Measurements from ENCODE around the gene BRMS1.
"Not testable (repeated sequence)": the region's sequence is repeated elsewhere in the genome, so short reads cannot be mapped to it uniquely, and the experiment has no call there.

BRMS1 gene

GRCh38 chr11:66363187-66363601 is 18.3 kb upstream of the BRMS1 start:
- DNase-seq: no peak

- DNase-seq: no peak
Measured at GRCh38 chr11:66362481-66363147, 17.7 kb upstream of the BRMS1 start.

- no peak for DNase-seq
Measured at GRCh38 chr11:66361502-66361941, 16.6 kb upstream of the BRMS1 start.

GRCh38 chr11:66360406-66361073 is 15.6 kb upstream of the BRMS1 start:
- DNase-seq: no peak

- DNase-seq: no peak
Measured at GRCh38 chr11:66359662-66360087, 14.8 kb upstream of the BRMS1 start.

GRCh38 chr11:66350560-66351235 is 5.8 kb upstream of the BRMS1 start:
- DNase-seq: not testable (repeated sequence)

GRCh38 chr11:66349084-66349386 is 4.1 kb upstream of the BRMS1 start:
- DNase-seq: no peak

GRCh38 chr11:66347425-66348276 is 2.7 kb upstream of the BRMS1 start, which contains the start of gene B4GAT1:
Gene B4GAT1, minus strand, starts transcription at chr11:66347629. Its CDS starts 84 bp downstream, at chr11:66347545.
- peak; percentile 86 to 90 for DNase-seq

GRCh38 chr11:66346476-66347424 is 1.8 kb upstream of the BRMS1 start:
- no peak for DNase-seq

GRCh38 chr11:66345316-66345649 is 379 bp upstream of the BRMS1 start:
- no peak for DNase-seq

- no peak for DNase-seq
Measured at GRCh38 chr11:66343176-66343575, 1.7 kb downstream of the BRMS1 start.

GRCh38 chr11:66341502-66342126 is 3.3 kb downstream of the BRMS1 start:
- no peak for DNase-seq

- DNase-seq: no peak
Measured at GRCh38 chr11:66340596-66341501, 4.1 kb downstream of the BRMS1 start.

GRCh38 chr11:66339686-66340483 is 5.0 kb downstream of the BRMS1 start:
- DNase-seq: no peak

GRCh38 chr11:66339162-66339675 is 5.7 kb downstream of the BRMS1 start:
- no peak for DNase-seq

- DNase-seq: no peak
Measured at GRCh38 chr11:66338276-66339161, 6.4 kb downstream of the BRMS1 start.

- no peak for DNase-seq
Measured at GRCh38 chr11:66337103-66337899, 7.6 kb downstream of the BRMS1 start.

All from CD4-positive, alpha-beta T cell treated with Interferon alpha-2 for 1 hour (primary cell).